Eye (tissue), 1 donor: ENCODE measurements around the gene SAP30BP.

ENCODE experiments used
- DNase-seq: peaks from one replicate; pipeline ENCODE4 v3.0.0-alpha.2; 2015

Gene SAP30BP

DNA sequence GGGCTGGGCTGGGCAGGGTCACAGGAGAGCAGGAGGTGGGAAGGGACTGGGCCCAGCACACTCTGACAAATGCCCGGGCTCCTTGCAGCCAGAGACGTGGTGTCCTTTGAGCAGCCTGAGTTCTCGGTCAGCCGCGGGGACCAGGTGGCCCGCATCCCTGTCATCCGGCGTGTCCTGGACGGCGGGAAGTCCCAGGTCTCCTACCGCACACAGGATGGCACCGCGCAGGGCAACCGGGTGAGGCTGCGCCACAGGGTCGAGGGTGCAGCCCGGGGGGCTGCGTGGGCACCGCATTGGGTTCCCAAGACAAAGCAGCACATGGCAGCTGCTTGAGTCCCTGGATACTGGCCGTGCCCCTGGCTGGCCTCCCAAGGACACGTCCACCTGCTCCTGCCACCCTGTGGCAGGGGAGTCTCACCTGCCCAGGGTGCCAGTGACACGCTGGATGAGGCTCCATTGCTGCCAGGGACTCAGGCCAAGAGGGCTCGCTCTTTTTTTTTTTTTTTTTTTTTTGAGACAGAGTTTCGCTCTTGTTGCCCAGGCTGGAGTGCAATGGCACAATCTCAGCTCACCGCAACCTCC lies 76.6 kb downstream of the SAP30BP start:
- DNase-seq: no peak

DNA sequence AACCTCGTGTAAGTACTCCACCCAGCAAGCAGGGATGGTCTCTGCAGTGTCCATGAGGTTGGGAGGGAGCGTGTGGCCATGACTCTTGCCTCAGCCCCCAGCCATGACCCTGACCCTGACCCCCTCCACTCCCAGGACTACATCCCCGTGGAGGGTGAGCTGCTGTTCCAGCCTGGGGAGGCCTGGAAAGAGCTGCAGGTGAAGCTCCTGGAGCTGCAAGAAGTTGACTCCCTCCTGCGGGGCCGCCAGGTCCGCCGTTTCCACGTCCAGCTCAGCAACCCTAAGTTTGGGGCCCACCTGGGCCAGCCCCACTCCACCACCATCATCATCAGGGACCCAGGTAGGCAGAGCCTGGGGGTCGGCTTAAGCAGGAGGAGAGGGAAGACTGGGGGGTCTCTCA lies 81.6 kb downstream of the SAP30BP start:
- no peak for DNase-seq

DNA sequence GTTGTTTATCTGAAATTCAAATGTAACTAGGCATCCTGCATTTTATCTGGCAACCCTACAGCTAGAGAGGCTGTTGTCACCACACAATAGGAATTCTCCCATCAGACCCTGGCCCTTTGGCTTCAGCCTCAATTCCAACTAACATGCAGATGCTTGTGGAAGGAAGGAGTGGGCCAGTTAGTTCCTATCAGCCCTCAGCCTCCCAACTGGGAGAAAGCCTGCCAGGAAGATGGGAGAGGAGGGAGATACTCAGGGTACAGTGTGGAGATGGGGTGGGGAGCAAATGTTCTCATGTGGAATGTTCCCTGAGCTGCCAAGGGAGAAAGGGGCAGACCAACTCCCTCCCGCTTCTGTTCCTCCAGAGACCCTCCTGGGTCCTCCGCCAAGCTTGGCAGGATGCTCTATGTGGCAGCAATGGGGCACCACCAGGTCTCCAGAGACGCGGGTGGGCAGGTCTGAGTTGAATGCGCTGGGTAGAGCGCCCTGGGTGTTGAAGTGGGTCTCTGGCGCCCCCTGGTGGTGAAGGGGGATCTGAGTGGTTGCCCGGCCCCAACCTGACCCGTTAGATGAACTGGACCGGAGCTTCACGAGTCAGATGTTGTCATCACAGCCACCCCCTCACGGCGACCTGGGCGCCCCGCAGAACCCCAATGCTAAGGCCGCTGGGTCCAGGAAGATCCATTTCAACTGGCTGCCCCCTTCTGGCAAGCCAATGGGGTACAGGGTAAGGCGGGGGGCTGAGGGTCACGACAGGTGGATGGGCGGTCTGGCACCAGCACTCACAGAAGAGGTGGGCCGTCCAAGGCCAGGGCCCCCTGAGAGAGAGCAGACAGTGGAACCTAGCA lies 82.6 kb downstream of the SAP30BP start:
- peak; percentile 89 for DNase-seq

DNA sequence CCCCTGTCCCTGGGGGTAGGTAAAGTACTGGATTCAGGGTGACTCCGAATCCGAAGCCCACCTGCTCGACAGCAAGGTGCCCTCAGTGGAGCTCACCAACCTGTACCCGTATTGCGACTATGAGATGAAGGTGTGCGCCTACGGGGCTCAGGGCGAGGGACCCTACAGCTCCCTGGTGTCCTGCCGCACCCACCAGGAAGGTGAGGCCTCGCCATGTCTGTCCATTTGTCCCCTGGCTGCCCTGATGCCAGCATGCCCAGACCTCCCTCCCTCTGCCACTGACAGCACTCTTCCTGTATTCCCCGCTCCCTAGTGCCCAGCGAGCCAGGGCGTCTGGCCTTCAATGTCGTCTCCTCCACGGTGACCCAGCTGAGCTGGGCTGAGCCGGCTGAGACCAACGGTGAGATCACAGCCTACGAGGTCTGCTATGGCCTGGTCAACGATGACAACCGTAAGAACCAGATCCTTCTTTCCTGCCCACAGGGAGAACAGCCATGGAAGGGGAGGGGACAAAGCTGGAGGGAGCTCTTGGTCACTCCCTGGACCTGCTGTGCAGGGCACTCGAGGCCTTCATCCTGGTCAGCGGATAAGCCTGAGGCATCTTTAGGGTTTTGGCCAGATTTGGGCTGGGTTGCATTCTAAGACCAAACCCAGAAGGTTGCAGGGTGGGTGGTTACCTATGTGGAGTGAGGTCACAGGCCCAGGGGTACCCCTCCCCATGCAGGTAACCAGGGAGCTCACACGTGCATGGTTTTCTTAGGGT lies 83.7 kb downstream of the SAP30BP start:
- no peak for DNase-seq

DNA sequence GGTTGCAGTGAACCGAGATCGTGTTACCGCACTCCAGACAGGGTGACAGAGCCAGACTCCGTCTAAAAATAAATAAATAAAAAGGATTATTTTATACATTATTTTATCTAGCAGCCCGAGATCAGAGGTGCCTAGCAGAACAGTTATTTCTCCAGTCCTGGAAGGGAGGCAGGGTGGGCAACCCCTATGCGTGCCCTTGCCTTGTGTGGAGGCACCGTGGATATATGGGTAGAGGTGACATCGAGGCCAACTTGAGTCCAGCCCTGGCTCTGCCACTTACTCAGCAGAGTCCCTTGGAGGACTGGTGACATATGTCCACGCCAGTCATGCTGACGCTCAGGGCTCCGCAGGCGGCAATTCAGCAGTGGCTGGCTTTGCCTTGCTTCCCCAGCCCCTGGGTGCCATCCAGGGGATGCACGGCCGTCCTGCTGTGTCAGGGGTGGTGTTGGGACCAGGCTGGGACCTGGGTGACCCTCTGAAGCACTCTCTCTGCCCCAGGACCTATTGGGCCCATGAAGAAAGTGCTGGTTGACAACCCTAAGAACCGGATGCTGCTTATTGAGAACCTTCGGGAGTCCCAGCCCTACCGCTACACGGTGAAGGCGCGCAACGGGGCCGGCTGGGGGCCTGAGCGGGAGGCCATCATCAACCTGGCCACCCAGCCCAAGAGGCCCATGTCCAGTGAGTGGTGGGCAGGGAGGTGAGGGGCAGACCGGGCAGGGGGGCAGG lies 84.7 kb downstream of the SAP30BP start:
- DNase-seq: no peak

DNA sequence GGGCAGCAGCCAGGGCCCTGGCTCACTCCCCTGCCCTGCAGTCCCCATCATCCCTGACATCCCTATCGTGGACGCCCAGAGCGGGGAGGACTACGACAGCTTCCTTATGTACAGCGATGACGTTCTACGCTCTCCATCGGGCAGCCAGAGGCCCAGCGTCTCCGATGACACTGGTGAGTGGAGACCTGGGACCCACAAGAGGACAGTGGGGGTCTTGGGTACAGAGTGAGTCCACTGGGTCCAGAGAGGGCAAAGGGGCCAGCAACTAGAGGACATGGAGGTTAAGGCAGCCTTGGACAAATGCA lies 85.2 kb downstream of the SAP30BP start:
- no peak for DNase-seq

DNA sequence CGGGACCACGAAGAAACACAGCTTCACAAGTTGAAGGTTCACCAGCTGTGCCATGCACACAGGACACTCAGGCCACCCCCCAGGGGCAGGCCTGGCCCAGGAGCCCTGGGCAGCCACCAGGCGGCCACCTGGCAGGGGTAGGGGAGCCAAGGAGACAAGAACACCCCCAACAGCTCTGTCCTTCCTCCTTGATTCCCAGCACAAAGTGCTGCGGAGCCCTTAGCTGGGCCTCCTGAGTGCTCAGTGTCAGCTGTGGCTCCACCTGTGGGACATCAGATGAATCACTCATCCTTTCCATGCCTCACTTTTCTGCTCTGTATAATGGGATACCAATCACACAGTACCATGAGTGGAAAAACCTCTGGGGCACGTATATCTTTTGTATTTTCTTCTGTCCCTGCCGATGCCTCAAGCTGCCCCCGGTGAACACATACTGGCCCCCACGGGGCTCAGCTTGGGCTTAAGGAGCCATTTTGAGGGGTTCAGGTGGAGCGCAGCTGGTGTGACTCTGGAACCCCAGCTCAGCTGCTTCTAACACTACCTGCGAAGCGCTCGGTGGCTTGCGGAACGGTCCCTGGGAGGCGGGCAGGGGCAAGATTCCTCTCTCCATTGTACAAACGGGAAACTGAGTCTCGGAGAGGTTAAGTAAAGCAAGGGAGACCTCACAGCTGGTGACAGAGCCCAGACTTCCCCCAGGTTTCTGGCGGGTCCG lies 85.8 kb downstream of the SAP30BP start:
- DNase-seq: no peak

DNA sequence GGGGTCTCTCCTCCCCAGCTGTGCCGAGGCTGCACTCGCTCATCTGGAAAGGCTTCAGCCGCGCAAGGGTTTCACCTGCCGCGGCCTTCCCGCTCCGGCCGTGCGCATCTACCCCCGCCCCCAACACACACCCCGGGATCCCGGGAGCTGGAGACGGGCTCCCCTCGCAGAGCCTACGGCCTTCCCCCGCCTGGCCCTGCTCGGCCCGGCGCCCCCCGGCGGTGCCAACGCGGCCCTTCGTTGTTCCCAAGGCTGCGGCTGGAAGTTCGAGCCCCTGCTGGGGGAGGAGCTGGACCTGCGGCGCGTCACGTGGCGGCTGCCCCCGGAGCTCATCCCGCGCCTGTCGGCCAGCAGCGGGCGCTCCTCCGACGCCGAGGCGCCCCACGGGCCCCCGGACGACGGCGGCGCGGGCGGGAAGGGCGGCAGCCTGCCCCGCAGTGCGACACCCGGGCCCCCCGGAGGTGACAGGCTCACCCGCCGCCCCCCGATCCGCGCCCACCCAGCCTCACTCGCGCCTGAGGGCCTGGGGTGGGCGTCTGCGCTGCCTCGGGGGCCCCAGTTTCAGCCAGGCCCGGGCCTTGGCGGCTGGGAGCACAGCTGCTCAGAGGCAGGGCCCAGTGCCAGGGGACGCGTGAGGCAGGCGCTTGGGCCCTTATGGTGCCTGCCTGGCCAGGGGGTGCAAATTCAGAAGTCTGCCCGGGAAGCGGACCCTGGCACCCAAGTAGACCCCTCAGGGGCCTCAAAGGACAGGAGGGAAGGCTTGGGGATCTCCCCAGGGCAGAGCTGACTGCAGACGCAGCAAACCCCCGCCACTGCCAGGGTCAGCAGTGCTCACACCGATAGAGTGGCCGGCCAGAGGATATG lies 86.6 kb downstream of the SAP30BP start:
- peak; percentile 86 for DNase-seq

DNA sequence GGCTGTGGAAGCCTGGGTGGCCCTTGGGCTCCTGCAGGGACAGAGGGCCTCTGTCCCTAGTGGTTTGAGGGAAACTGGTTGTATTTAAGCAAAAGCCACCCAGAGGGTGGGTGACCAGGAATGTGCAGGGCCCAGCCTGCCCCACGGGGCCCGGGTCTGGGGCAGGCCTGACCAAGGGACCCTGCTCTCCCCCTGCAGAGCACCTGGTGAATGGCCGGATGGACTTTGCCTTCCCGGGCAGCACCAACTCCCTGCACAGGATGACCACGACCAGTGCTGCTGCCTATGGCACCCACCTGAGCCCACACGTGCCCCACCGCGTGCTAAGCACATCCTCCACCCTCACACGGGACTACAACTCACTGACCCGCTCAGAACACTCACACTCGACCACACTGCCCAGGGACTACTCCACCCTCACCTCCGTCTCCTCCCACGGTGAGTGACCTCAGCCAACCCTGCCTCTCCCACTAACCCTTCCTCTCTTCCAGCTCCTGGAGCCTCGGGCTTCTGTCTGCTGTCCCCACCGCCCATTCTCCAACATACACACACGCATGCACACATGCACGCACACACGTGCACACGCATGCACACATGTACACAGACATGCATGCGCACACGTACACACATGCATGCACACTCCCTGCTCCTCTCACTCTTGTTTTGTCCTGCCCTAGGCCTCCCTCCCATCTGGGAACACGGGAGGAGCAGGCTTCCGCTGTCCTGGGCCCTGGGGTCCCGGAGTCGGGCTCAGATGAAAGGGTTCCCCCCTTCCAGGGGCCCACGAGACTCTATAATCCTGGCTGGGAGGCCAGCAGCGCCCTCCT lies 87.5 kb downstream of the SAP30BP start:
- no peak for DNase-seq

DNA sequence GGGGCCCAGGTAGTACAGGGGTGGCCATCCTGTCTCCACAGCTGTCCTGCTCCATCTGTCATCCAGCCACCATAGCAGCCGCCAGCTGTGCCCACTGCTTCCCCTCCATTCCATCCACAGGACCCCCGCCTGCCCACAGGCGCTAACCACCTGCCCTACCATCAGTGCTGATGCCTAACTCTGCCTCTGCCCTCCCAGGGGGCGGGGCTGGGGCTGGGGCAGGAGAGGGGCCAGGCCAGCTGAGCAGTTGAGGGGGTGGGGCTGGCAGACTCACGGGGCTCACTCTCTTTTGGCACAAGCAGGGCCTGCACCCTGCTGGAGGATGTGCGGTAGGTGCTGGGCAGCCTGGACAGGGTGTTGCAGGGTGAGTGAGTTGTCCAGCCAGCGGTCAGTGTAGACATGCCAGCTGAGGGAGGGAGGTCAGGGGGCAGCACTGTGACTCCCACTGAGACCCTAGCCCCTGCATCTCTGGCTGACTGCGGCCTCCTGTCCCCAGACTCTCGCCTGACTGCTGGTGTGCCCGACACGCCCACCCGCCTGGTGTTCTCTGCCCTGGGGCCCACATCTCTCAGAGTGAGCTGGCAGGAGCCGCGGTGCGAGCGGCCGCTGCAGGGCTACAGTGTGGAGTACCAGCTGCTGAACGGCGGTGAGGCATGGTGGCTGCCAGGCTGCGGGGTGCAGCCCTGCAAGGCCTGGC lies 88.2 kb downstream of the SAP30BP start:
- peak; percentile 46 for DNase-seq

DNA sequence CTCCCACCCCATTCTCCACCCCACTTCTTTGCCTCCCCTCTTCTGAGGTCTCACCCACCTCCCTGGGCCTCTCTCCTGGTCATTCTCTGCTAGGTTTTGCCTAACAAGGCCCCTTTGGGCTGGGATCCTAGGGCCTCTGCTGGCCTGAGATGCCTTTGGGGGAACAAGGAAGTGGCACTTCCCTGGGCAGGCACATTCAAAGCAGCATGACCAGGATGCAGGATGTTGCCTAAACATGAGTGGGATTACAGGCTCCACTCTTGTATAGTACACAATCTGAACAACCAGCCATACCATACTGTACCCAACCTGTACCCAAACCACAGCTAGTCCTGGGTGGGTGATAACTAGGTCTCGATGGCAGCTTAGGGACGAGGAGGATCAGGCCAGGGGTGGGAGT lies 88.9 kb downstream of the SAP30BP start:
- no peak for DNase-seq

DNA sequence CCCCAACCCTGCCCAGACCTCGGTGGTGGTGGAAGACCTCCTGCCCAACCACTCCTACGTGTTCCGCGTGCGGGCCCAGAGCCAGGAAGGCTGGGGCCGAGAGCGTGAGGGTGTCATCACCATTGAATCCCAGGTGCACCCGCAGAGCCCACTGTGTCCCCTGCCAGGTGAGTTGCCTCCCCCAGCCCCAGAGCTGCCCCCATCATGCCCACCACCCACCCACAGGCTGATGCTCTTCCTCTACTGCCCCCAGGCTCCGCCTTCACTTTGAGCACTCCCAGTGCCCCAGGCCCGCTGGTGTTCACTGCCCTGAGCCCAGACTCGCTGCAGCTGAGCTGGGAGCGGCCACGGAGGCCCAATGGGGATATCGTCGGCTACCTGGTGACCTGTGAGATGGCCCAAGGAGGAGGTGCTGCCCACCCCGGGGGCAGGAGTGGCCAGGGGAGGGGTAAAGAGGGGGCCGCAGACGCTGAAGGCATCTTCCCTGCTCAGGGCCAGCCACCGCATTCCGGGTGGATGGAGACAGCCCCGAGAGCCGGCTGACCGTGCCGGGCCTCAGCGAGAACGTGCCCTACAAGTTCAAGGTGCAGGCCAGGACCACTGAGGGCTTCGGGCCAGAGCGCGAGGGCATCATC lies 89.4 kb downstream of the SAP30BP start:
- DNase-seq: no peak

DNA sequence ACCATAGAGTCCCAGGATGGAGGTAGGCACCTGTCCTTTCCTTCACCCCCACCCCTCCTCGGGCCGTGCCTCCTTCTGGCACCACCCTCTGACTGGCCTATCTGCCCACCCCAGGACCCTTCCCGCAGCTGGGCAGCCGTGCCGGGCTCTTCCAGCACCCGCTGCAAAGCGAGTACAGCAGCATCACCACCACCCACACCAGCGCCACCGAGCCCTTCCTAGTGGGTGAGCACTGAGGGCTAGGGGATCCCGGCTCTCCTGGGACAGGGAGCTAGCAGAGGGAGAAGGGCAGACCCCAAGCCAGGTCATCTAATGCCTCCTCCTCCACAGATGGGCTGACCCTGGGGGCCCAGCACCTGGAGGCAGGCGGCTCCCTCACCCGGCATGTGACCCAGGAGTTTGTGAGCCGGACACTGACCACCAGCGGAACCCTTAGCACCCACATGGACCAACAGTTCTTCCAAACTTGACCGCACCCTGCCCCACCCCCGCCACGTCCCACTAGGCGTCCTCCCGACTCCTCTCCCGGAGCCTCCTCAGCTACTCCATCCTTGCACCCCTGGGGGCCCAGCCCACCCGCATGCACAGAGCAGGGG lies 90.0 kb downstream of the SAP30BP start:
- no peak for DNase-seq
